Activated naive CD4-positive, alpha-beta T cell (primary cell): ENCODE results near the gene PEX1.
"Not testable (repeated sequence)": the region's sequence is repeated elsewhere in the genome, so short reads cannot be mapped to it uniquely, and the experiment has no call there.

ENCODE experiments used
- DNase-seq, 4 experiments: peaks; one replicate each; lab custom pipeline; 2025; lab: John Stamatoyannopoulos, UW

Gene PEX1

DNA sequence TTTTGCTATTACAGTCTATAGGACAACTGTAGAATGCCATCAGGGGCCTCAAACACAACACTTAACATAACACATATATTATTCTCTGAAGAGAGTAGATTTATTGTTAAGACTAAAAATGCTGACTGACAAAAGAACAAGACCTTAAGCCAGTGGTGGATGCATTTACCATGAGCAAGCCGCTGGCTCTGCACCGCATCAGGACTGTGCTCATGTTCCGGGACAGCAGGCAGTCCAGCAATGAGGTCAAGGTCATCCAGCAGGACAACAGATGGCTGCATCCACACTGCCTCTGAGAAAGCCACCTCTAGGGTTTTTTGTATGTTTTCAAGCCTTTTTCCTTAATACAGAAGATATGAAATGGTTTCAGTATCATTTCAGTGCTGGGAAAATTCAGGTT, 23.8 kb downstream of the PEX1 start:
- DNase-seq: no peak

- no peak for DNase-seq
Observed at GRCh38 chr7:92503767-92504166, 24.6 kb downstream of the PEX1 start.

GRCh38 chr7:92498557-92498956, 29.8 kb downstream of the PEX1 start:
- no peak for DNase-seq

DNA sequence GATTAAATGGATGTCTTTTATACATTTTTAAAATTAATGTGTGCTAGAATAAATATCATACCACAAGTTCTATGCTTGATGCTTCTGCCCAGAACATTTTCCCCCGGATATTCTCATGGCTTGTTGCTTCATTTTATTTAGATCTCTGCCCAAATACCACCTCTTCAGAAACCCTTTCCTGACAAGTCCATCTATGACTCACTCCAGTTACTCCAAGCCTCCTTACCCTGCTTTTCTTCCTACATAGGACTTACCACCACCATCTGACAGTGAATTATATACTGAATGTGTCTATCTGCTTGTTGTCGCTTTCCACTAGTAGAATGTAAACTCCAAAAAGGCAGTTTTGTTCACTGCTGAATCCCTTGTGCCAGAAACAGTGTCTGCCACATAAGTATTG, 31.4 kb downstream of the PEX1 start:
- DNase-seq: no peak

GRCh38 chr7:92489634-92490033, 38.7 kb downstream of the PEX1 start:
- no peak for DNase-seq

DNA sequence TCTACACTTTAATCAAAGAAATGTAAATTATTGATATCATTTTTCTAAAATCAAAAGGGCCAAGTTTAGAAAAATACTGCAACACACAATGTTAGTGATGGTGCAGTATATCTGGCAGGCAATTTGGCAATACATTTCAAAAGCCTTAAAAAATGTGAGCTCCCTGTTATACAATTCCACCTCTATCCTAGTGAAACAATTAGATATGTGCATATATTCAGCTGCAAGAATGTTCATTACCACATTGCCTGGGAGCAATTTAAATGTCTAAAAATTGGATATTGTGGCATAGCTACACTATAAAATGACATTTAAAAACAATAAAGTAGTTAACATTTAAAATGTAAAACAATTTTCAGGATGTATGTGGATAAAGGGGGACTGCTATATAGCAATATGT, 40.5 kb downstream of the PEX1 start:
- DNase-seq: no peak

GRCh38 chr7:92485974-92486373, 42.3 kb downstream of the PEX1 start:
- DNase-seq: no peak

DNA sequence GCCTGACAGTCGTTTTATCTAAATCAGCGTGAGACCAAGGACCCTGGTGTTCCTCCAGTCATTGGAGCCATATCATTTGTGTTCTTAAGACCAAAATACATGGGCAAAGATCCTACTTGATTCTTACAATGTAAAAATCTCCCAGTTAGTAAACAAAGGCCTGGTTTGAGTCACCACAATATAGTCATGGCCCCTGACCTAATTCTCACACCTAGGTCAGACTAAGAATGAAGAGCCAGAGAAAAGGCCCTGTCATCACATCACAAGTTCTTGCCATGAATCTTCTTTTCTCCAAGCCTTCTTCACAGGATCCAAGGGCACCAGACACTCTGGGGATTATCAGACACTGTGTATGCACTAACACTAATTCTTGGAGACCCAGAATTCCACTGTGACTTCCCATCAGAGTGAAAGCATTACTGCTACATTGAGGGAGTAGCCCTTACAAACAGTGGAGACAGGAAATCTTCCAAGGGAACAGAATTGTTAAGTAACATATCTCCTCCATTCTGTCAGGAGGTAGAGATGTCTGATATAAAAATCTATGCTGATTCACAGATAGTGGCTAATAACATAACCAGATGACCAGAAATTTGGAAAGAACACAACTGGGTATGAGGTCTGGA, 42.9 kb downstream of the PEX1 start:
- no peak for DNase-seq

DNA sequence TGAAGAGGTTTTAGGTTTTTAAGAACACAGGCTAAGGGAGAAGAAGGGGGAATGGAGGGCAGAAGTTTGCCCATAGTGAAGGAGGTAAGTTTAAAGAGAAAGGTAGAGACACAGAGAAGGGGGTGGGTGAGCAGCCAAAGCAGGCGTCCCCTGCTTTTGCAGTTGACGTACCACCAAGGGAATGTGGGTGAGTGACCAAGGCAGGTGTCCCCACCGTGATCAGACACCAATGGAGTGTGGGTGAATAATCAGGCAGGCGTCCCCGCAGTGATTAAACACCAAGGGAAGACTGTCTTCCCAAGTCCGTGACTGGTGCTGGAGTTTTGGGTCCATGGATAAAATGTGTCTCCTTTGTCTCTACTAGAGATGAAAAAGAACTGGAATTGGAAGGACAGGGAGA, 44.1 kb downstream of the PEX1 start:
- not testable (repeated sequence) for DNase-seq

- DNase-seq: not testable (repeated sequence)
Observed at GRCh38 chr7:92483624-92484023, 44.7 kb downstream of the PEX1 start.

- DNase-seq: not testable (repeated sequence)
Observed at GRCh38 chr7:92479146-92479545, 49.2 kb downstream of the PEX1 start.

DNA sequence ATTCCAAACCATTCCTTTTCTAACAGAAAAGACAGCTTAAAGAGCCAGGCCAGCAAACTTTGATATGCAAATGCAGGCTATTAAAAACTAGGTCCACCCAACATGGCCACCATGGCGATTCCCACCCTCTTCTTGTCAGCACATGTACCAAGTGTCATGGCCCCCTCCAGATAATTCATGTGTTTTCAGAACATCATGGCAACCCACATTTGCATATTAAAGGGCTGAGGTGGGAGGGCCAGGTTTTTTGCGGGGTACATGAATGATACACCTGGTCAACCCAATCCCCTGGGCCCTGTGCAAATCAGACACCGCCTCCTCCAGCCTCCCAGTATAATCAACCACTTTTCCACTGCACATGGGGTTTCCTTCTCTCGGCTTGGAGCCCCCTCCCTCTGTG, 49.6 kb downstream of the PEX1 start:
- DNase-seq: no peak

DNA sequence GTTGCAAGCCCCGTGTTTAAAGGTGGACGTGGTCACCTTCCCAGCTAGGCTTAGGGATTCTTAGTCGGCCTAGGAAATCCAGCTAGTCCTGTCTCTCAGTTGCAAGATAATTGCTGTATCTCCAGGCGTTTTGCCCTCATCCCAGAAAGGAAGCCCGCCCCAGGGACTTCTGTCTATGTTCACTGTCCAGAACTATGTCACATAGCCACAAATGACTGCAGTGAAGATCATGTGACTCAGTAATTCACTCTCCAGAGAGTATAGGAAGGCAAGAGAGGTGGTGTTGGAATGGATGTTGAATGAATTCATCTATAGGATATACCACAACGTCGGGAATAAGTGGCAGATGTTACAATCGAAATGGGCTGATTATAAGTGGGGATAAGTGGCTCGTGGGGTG, 50.2 kb downstream of the PEX1 start:
- DNase-seq: no peak

DNA sequence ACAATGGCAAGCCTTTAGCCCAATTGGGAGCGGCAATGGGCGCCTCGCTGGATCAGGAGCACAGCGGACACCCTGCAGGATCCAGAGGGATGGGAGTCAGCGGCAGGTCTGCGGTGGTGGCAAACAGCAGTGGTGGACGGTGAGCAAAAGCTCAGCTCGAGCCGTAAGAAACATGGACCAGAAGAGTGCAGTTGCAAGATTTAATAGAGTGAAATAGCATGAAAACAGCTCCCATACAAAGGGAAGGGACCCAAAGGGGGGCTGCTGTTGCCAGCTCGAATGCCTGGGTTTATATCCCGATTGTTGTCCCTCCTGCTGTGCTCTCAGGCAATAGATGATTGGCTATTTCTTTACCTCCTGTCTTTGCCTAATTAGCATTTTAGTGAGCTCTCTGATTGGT, 50.6 kb downstream of the PEX1 start, which contains the start of gene ERVW-1:
ERVW-1 (minus strand) TSS at position 266 of the 400 bp plus-strand sequence. CDS start 7,565 bp downstream, outside the sequence.
- not testable (repeated sequence) for DNase-seq

- not testable (repeated sequence) for DNase-seq
Observed at GRCh38 chr7:92475851-92476590, 52.3 kb downstream of the PEX1 start.

GRCh38 chr7:92475261-92475770, 53.0 kb downstream of the PEX1 start:
- not testable (repeated sequence) for DNase-seq

DNA sequence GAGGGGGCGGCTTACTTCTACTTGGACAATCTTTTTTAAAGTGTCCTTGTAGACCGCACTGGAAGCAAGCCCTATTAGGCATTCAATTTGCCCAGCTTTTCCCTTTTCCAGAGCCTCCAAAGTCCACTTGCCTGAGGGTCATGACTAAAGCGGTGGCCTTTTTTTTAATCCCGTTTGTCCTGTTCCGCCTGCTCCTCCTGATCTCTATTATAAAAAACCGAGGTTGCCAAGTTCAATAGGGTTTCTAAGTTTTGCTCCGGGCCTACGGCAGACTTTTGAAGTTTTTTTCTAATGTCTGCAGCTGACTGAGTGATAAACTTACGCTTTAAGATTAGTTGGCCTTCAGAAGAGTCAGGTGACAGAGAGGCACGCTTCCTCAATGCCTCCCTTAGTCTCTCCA, 54.3 kb downstream of the PEX1 start:
- DNase-seq: not testable (repeated sequence)

DNA sequence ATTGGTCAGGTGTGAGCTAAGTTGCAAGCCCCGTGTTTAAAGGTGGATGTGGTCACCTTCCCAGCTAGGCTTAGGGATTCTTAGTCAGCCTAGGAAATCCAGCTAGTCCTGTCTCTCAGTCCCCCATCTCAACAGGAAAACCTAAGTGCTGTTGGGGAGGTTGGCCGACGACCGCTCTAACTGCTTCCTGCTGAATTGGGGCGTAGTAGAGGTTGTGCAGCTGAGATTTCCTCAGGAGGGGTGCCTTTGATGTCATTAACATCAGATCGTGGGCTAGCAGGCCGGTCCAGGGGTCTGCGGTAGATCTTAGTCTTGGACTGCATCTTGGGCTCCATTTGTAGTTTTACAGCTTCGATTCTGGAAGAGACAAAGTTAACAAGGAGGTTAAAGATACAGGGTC, 59.7 kb downstream of the PEX1 start:
- DNase-seq: not testable (repeated sequence)

DNA sequence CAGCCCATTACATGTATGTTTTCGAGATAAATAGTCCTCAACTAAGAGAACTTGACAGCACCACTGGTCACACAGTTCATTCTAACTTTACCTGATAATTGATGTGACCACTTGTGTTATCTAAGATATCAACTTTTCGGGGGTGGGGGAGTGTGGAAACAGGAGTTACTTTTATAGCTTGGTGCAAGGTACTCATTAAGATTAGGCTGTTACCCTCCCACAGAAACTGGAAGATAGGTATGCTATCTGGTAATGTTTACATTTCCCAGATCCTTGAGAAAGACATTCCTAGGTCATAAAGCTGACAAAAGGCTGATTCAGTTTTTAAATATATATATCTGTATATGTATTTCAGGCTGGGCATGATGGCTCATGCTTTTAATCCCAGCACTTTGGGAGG, 61.6 kb downstream of the PEX1 start:
- no peak for DNase-seq

DNA sequence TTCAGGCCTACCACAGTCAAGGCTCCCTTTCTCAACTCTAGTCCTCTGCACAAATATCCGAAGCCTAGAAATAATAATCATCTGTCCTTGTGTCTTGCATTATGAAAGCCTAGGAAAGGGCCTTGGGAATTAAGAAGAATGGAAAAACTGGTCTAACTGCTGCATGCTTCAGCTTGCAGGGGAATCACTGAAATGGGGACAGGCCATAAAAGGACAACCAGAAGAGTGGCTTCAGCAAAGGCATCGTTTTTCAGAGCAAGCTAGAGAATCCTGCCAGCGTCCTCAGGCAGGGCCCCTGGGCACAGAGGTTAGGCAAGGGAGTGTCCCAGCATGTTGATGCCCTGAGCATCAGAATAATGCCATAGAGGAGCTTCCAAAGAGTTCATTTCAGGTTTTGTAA, 63.8 kb downstream of the PEX1 start:
- DNase-seq: no peak

- DNase-seq: no peak
Observed at GRCh38 chr7:92462560-92462959, 65.8 kb downstream of the PEX1 start.

DNA sequence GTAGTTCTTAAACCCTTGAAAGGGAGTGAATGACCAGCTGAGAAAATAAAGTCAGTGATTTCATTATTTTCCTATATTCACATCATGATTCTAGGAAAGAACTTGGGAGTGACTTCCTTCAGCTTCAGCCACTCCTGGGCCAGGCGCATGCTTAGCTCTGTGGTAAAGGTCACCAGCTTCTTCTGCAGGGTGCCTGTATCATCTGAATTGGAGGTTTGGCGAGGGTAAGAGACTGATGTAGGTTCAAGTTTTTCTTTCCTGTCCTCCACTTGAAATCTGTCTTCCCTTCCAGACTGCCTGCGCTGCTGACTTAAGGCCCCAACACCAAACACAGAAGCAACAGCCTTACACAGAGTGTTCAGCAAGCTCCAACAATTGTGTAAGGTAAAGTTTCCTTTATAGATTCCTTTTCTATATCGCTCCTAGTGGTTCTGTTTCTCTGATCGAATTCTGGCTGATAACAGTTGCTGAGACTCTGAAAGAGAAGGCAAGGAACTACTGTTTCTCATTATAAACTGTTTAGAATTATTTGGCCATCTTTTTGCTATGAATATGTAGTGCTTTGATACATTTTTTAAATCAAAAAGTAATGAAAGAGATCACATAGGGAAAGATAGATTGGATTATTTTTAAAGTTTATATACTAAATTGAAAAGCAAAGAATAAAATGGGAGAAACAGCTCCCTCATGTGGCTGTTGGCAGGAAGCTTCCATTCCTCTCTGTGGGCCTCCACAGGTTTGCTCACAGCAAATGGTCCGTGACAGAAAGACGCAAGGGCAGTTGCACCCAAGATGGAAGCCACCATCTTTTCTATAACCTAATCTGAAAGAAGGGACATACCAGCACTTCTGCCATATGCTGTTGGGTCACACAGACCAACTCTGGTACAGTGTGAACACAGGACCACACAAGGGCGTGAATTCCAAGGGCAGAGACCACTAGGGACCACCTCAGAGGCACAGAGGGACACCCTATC, 67.0 kb downstream of the PEX1 start:
- DNase-seq: no peak
